Keratinocyte (primary cell): ENCODE measurements around the gene IL18RAP.

Source experiments
- CTCF ChIP-seq, 3 experiments: IDR thresholded peaks in 1 of 3; conservative IDR thresholded peaks in 1 of 3; optimal IDR thresholded peaks in 1 of 3; 2 replicates in 2 of 3; 3 replicates in 1 of 3; pipeline versions ENCODE3 to v1.5.1; 2011; ENCODE audit warnings: low read length in 3 of 3, mild to moderate bottlenecking in 3 of 3, moderate library complexity in 2 of 3, control low read depth in 1 of 3, inconsistent platforms in 1 of 3; ENCODE audit not compliant: insufficient read depth in 2 of 3; ENCODE audit errors: extremely low read depth in 1 of 3
- EZH2 ChIP-seq: IDR thresholded peaks from one replicate; pipeline ENCODE4 v1.6.1; 2012; ENCODE audit warnings: inconsistent platforms, mild to moderate bottlenecking, low read length, moderate library complexity

GRCh38 chr2:102420290-102420689 lies 2.7 kb upstream of the IL18RAP start:
- TF ChIP-seq CTCF (optimal IDR thresholded peaks at IDR 0.05 in 1 of 3, IDR thresholded peaks at IDR 0.05 in 1 of 3, conservative IDR thresholded peaks at IDR 0.05 in 1 of 3; ENCODE audit: extremely low read depth in 1 of 3, insufficient read depth in 2 of 3, low read length in 3 of 3) (no peak), EZH2 (no peak)
